Endothelial cell of umbilical vein (primary cell): Measurements from ENCODE around the gene DOCK8. TPM values are rescaled to one million over a fixed set of nuclear protein-coding genes. Genes with fewer than 3 reads are reported as not detected.

Source experiments
- BruUV-seq: library from RNA; stranded (reverse); fragments of 400-500 nt; replicated peaks from 2 replicates; lab custom pipeline; 2021; lab: Mats Ljungman, UMichigan
- CTCF ChIA-PET: fragments of 300-600, 350-600 bp; sonication (Branson Sonifier 250); formaldehyde crosslinking; loops from one replicate; lab custom pipeline; 2021; ENCODE audit warnings: antibody characterized with exemption, inconsistent platforms; lab: Charles Lee
- POLR2A ChIA-PET: fragments of 300-600, 350-600 bp; sonication (Branson Sonifier 250); formaldehyde crosslinking; loops from one replicate; lab custom pipeline; 2021; ENCODE audit warnings: antibody characterized with exemption, inconsistent platforms; lab: Charles Lee
- DNase-seq: peaks from one replicate; pipeline ENCODE4 v3.0.0-alpha.2; 2011; ENCODE audit warnings: low read depth, low spot score
- FAIRE-seq: peaks from 2 replicates; lab custom pipeline; 2011; peaks lifted over from hg19 to GRCh38; lab: Jason Lieb, UNC
- H2AFZ ChIP-seq: 2 replicates; pipeline ENCODE4 v1.6.0; 2012; ENCODE audit warnings: low read depth, low read length, control low read depth, inconsistent platforms
- H3K27ac ChIP-seq: 2 replicates; pipeline ENCODE4 v1.5.1; 2011; ENCODE audit warnings: low read depth, mild to moderate bottlenecking, control low read depth, low read length, moderate library complexity; ENCODE audit not compliant: insufficient read depth
- H3K27me3 ChIP-seq, 2 experiments: 2 replicates each; pipeline versions ENCODE4 v1.6.0 to v1.6.1; 2011; ENCODE audit warnings: low read length in 2 of 2, mixed read lengths in 1 of 2; ENCODE audit not compliant: control insufficient read depth in 2 of 2, insufficient read depth in 2 of 2
- H3K36me3 ChIP-seq, 2 experiments: 2 replicates in 1 of 2; 3 replicates in 1 of 2; pipeline ENCODE4 v1.5.1; 2011; ENCODE audit warnings: low read length in 2 of 2, mild to moderate bottlenecking in 1 of 2, moderate library complexity in 1 of 2; ENCODE audit not compliant: control insufficient read depth in 2 of 2, insufficient read depth in 2 of 2; ENCODE audit errors: extremely low read depth in 1 of 2
- H3K4me1 ChIP-seq: 3 replicates; pipeline ENCODE4 v1.5.1; 2011; ENCODE audit warnings: mild to moderate bottlenecking, low read length; ENCODE audit not compliant: control insufficient read depth, insufficient read depth; ENCODE audit errors: extremely low read depth
- H3K4me2 ChIP-seq: 2 replicates; pipeline ENCODE4 v1.6.1; 2011; ENCODE audit warnings: low read length, control low read depth, mixed read lengths; ENCODE audit not compliant: insufficient read depth
- H3K4me3 ChIP-seq, 3 experiments: fragments of 200-600 bp in 1 of 3; sonication (generic), shearing (Covaris generic) in 1 of 3; replicated peaks in 1 of 3; 2 replicates each; pipeline ENCODE4 v1.5.1; 2011 to 2016; ENCODE audit warnings: control low read depth in 3 of 3, low read length in 3 of 3, mild to moderate bottlenecking in 2 of 3, inconsistent platforms in 1 of 3, low read depth in 1 of 3, moderate library complexity in 1 of 3; ENCODE audit not compliant: insufficient read depth in 1 of 3
- H3K79me2 ChIP-seq: 2 replicates; pipeline ENCODE4 v1.6.0; 2012; ENCODE audit warnings: low read length, inconsistent platforms; ENCODE audit not compliant: control insufficient read depth, insufficient read depth
- H3K9ac ChIP-seq: replicated peaks from 2 replicates; pipeline ENCODE3; 2011; ENCODE audit warnings: low read length, control low read depth; ENCODE audit not compliant: insufficient read depth; ENCODE audit errors: extremely low read depth
- H3K9me1 ChIP-seq: replicated peaks from 3 replicates; pipeline ENCODE4 v1.6.0; 2011; ENCODE audit warnings: mild to moderate bottlenecking, low read length; ENCODE audit not compliant: control insufficient read depth, insufficient read depth; ENCODE audit errors: extremely low read depth
- H3K9me3 ChIP-seq: replicated peaks from 2 replicates; pipeline ENCODE4 v1.5.1; 2012; ENCODE audit warnings: low read length, inconsistent platforms; ENCODE audit not compliant: control insufficient read depth, insufficient read depth
- H4K20me1 ChIP-seq: replicated peaks from 2 replicates; pipeline ENCODE3; 2011; ENCODE audit warnings: mild to moderate bottlenecking, low read length; ENCODE audit not compliant: control insufficient read depth, insufficient read depth; ENCODE audit errors: extremely low read depth
- CTCF ChIP-seq, 2 donors: IDR thresholded peaks; 1 replicate in 1 of 2; 2 replicates in 1 of 2; pipeline ENCODE4 v1.5.1; 2011; ENCODE audit warnings: low read length in 2 of 2, mild to moderate bottlenecking in 2 of 2, moderate library complexity in 2 of 2, control low read depth in 1 of 2, inconsistent platforms in 1 of 2, low read depth in 1 of 2; ENCODE audit not compliant: insufficient read depth in 1 of 2; ENCODE audit errors: extremely low read depth in 1 of 2
- EZH2 ChIP-seq: IDR thresholded peaks from 2 replicates; pipeline ENCODE4 v1.6.1; 2012; ENCODE audit warnings: borderline replicate concordance, low read depth, mild to moderate bottlenecking, moderate library complexity, low read length, inconsistent platforms; ENCODE audit not compliant: severe bottlenecking
- FOS ChIP-seq: IDR thresholded peaks from 2 replicates; pipeline ENCODE4 v1.6.1; 2011; ENCODE audit warnings: mild to moderate bottlenecking, low read length, moderate library complexity, borderline replicate concordance; ENCODE audit not compliant: insufficient read depth
- GATA2 ChIP-seq: IDR thresholded peaks from 2 replicates; pipeline ENCODE4 v1.7.0; 2011; ENCODE audit warnings: low read depth, mild to moderate bottlenecking, moderate library complexity, mixed read lengths, low read length; ENCODE audit not compliant: insufficient read length, insufficient read depth
- JUN ChIP-seq: IDR thresholded peaks from 2 replicates; pipeline ENCODE4 v1.6.1; 2011; ENCODE audit warnings: borderline replicate concordance, low read depth; ENCODE audit not compliant: insufficient read length, insufficient read depth
- MAX ChIP-seq: IDR thresholded peaks from 2 replicates; pipeline ENCODE4 v1.6.1; 2011; ENCODE audit not compliant: insufficient read depth, insufficient read length
- MYC ChIP-seq: IDR thresholded peaks from one replicate; pipeline ENCODE4 v1.6.1; 2011; ENCODE audit warnings: mild to moderate bottlenecking, low read depth, low read length
- POLR2A ChIP-seq: IDR thresholded peaks from 2 replicates; pipeline ENCODE4 v1.6.1; 2012; ENCODE audit warnings: low read depth, mild to moderate bottlenecking, control low read depth, low read length
- POLR2AphosphoS5 ChIP-seq: IDR thresholded peaks from 2 replicates; pipeline ENCODE4 v1.6.1; 2012; ENCODE audit warnings: low read depth, mild to moderate bottlenecking, control low read depth, low read length, moderate library complexity; ENCODE audit not compliant: insufficient read depth
- dilution Hi-C: fragments of 300-500 bp; cut with MboI; formaldehyde crosslinking; loops from one replicate; pipeline ENCODE4 v1.15.0; 2019; ENCODE audit warnings: low sequenced_read_pairs; ENCODE audit not compliant: extremely low pct_ligation_motif_present
- intact Hi-C: fragments of 100-400 bp; cut with micrococcal nuclease; formaldehyde crosslinking; loops from one replicate; pipeline ENCODE4 v1.10.0; 2022
- polyA plus RNA-seq, 4 experiments: library from polyadenylated mRNA; depleted of rRNA in 3 of 4; stranded (reverse) in 3 of 4; unstranded in 1 of 4; fragments of >200 nt; gene quantifications; 2 replicates each; pipeline versions ENCODE4 v1.2.1 to v1.2.3, GENCODE V29; 2011 to 2012; ENCODE audit warnings: missing spikeins in 1 of 4
- total RNA-seq: library from RNA; stranded (reverse); gene quantifications from 2 replicates; pipeline ENCODE4 v1.2.3, GENCODE V29; 2021

Gene DOCK8
- total and polyA plus RNA-seq, 2 donors (not counting 3 experiments of a cell fraction or from before 2014, with no cell fraction given): 0.54 to 1.3 TPM

- CTCF ChIA-PET: no interaction called here
- FAIRE-seq (no peak), DNase-seq (no peak)
- no peak overlapping the region for H3K9ac ChIP-seq
- no peak overlapping the region for H3K4me3 ChIP-seq
- H4K20me1 ChIP-seq: no peaks in the 10 kb centered on the region
- H3K36me3 ChIP-seq: no peaks in the 10 kb centered on the region
- H3K27me3 ChIP-seq: no peaks in the 10 kb centered on the region
- H3K9me1 ChIP-seq: no peaks in the 10 kb centered on the region
- POLR2A ChIA-PET: no interaction called here
- no peak overlapping the region for H3K4me2 ChIP-seq
- BruUV-seq: no TSS peak
- no peaks in the 10 kb centered on the region for H3K79me2 ChIP-seq
- H2AFZ ChIP-seq: no peak overlapping the region
- TF ChIP-seq MAX: no peak
- no peak for TF ChIP-seq FOS
- dilution Hi-C loops: no loop called here
- intact Hi-C loops: no loop called here
- H3K4me1 ChIP-seq: peaks cover 6% of the 10 kb centered on the region
- H3K27ac ChIP-seq: no peak overlapping the region
- no peaks in the 10 kb centered on the region for H3K9me3 ChIP-seq
Observed at GRCh38 chr9:471320-471719, 256.7 kb downstream of the DOCK8 start.

- H3K4me1 ChIP-seq: peaks cover 6% of the 10 kb centered on the region
- no peaks in the 10 kb centered on the region for H3K36me3 ChIP-seq
- H4K20me1 ChIP-seq: no peaks in the 10 kb centered on the region
- no peaks in the 10 kb centered on the region for H3K9me3 ChIP-seq
- intact Hi-C loops: no loop called here
- H3K4me3 ChIP-seq: no peak overlapping the region
- no peak overlapping the region for H3K9ac ChIP-seq
- H2AFZ ChIP-seq: no peak overlapping the region
- POLR2A ChIA-PET: no interaction called here
- dilution Hi-C loops: no loop called here
- H3K79me2 ChIP-seq: no peaks in the 10 kb centered on the region
- TF ChIP-seq EZH2 (no peak), POLR2A (no peak), CTCF (IDR thresholded peaks at IDR 0.05; ENCODE audit: extremely low read depth in 1 of 2, insufficient read depth in 1 of 2, low read depth in 1 of 2, low read length in 2 of 2) (no peak), MYC (no peak), MAX (no peak), GATA2 (no peak), JUN (no peak), FOS (no peak), POLR2AphosphoS5 (no peak)
- FAIRE-seq (no peak), DNase-seq (no peak)
- no peak overlapping the region for H3K27ac ChIP-seq
- no TSS peak for BruUV-seq
- H3K9me1 ChIP-seq: no peaks in the 10 kb centered on the region
- no peaks in the 10 kb centered on the region for H3K27me3 ChIP-seq
- no peak overlapping the region for H3K4me2 ChIP-seq
- CTCF ChIA-PET: interaction anchor here (1.0 kb wide), 1 partner anchor 13 kb away, joined by 3 read pairs; no protein-coding TSS in a partner anchor
Observed at GRCh38 chr9:472479-473075, 257.9 kb downstream of the DOCK8 start.
